Endodermal cell (in vitro differentiated cells): ENCODE results near the gene IFI27L2. TPM values are rescaled to one million over a fixed set of nuclear protein-coding genes. Genes with fewer than 3 reads are reported as not detected.

Experiments
- DNase-seq: peaks from one replicate; pipeline ENCODE4 v3.0.0-alpha.2; 2017
- H3K27ac ChIP-seq: 2 replicates; pipeline ENCODE4 v1.5.1; 2013; ENCODE audit warnings: mild to moderate bottlenecking, low read depth, low read length, moderate library complexity
- H3K27me3 ChIP-seq: 2 replicates; pipeline ENCODE4 v1.6.1; 2013; ENCODE audit warnings: mild to moderate bottlenecking, low read length, moderate library complexity; ENCODE audit not compliant: insufficient read depth, control insufficient read depth, poor library complexity, severe bottlenecking
- H3K36me3 ChIP-seq: 2 replicates; pipeline ENCODE4 v1.7.0; 2013; ENCODE audit warnings: mild to moderate bottlenecking, low read length, moderate library complexity; ENCODE audit not compliant: control insufficient read depth, insufficient read depth
- H3K4me1 ChIP-seq: one replicate; pipeline ENCODE4 v1.7.0; 2013; ENCODE audit warnings: low read length; ENCODE audit not compliant: control insufficient read depth, insufficient read depth
- H3K4me3 ChIP-seq: 2 replicates; pipeline ENCODE4 v1.5.1; 2013; ENCODE audit warnings: mild to moderate bottlenecking, low read length, moderate library complexity
- H3K9ac ChIP-seq: 2 replicates; pipeline ENCODE4 v1.6.1; 2013; ENCODE audit warnings: mild to moderate bottlenecking, low read length, moderate library complexity; ENCODE audit not compliant: poor library complexity, severe bottlenecking; ENCODE audit errors: extremely low read depth
- H3K9me3 ChIP-seq: 2 replicates; pipeline ENCODE4 v1.6.1; 2013; ENCODE audit warnings: mild to moderate bottlenecking, low read length, moderate library complexity; ENCODE audit not compliant: control insufficient read depth
- H3K27ac Mint-ChIP-seq: 2 replicates; pipeline ENCODE4 v1.8.0; 2020; ENCODE audit warnings: mixed read lengths
- H3K27me3 Mint-ChIP-seq: 2 replicates; pipeline ENCODE4 v1.8.0; 2021; ENCODE audit warnings: mild to moderate bottlenecking, mixed read lengths; ENCODE audit not compliant: insufficient read depth
- H3K36me3 Mint-ChIP-seq: 2 replicates; pipeline ENCODE4 v1.8.0; 2020; ENCODE audit warnings: low read depth, mixed read lengths
- H3K4me1 Mint-ChIP-seq: 2 replicates; pipeline ENCODE4 v1.8.0; 2020; ENCODE audit warnings: mixed read lengths
- H3K4me3 Mint-ChIP-seq: 2 replicates; pipeline ENCODE4 v1.8.0; 2020; ENCODE audit warnings: mild to moderate bottlenecking, moderate library complexity, mixed read lengths
- H3K9me3 Mint-ChIP-seq: 2 replicates; pipeline ENCODE4 v1.8.0; 2020; ENCODE audit warnings: mild to moderate bottlenecking, mixed read lengths
- CTCF ChIP-seq: fragments of 200-600 bp; sonication (generic); conservative IDR thresholded peaks from 2 replicates; pipeline ENCODE4 v1.5.0; 2021; ENCODE audit warnings: antibody characterized with exemption, mild to moderate bottlenecking
- WGBS, 2 experiments: methylation state at CpG; one replicate each; pipeline versions ENCODE4 v1.1.5 to v1.1.7; 2013; ENCODE audit warnings: missing lambda C conversion rate in 2 of 2, mixed read lengths in 1 of 2; ENCODE audit not compliant: insufficient coverage in 1 of 2, insufficient read length in 1 of 2; 5-methylcytosine and 5-hydroxymethylcytosine counted together
- total RNA-seq, 2 donors: library from RNA; stranded (reverse); fragmentation: NEBNext Ultra II Directional in 1 of 2; extraction: Animal tissue kit (Norgen Biotek cat#: 25700) in 1 of 2; gene quantifications; 2 replicates in 1 of 2; 3 replicates in 1 of 2; pipeline ENCODE4 v1.2.1, GENCODE V29; 2021

The IFI27L2 gene
- total RNA-seq, 2 donors from 2014 or later, result 36.0 to 43.7 TPM

- no peak overlapping the region for H3K4me3 ChIP-seq
- 63 to 89% methylated on average over 1 of the region's 2 CpGs for WGBS, 2 experiments
These were observed 19.5 kb downstream of the IFI27L2 start for GRCh38 chr14:94109915-94110250.

GRCh38 chr14:94104731-94105130, 24.7 kb downstream of the IFI27L2 start:
- peaks cover 4% of the 10 kb centered on the region for H3K4me1 Mint-ChIP-seq
- no peak for DNase-seq
- no peak for TF ChIP-seq CTCF
- no peaks in the 10 kb centered on the region for H3K27me3 Mint-ChIP-seq
- H3K9me3 Mint-ChIP-seq, result no peaks in the 10 kb centered on the region
- no peaks in the 10 kb centered on the region for H3K4me1 ChIP-seq
- peaks cover 3% of the 10 kb centered on the region for H3K36me3 Mint-ChIP-seq
- H3K4me3 Mint-ChIP-seq, result no peak overlapping the region
- no peak overlapping the region for H3K4me3 ChIP-seq
- H3K9me3 ChIP-seq, result no peaks in the 10 kb centered on the region
- H3K27ac Mint-ChIP-seq, result no peak overlapping the region
- 95 to 98% methylated on average over 5 to 10 of the region's 10 CpGs for WGBS, 2 experiments
- no peaks in the 10 kb centered on the region for H3K36me3 ChIP-seq
- H3K27ac ChIP-seq, result no peak overlapping the region
- H3K9ac ChIP-seq, result no peak overlapping the region
- H3K27me3 ChIP-seq, result no peaks in the 10 kb centered on the region

More at GRCh38 chr14:94109915-94110250, 19.5 kb downstream of the IFI27L2 start:
- Mint-ChIP-seq H3K9me3 (no peaks in the 10 kb centered on the region), H3K27me3 (no peaks in the 10 kb centered on the region), H3K4me1 (no peaks in the 10 kb centered on the region), H3K36me3 (peaks cover 3% of the 10 kb centered on the region), H3K4me3 (no peak overlapping the region), H3K27ac (no peak overlapping the region)
- Histone ChIP-seq H3K9me3 (no peaks in the 10 kb centered on the region), H3K4me1 (no peaks in the 10 kb centered on the region), H3K27me3 (no peaks in the 10 kb centered on the region), H3K9ac (no peak overlapping the region), H3K36me3 (no peaks in the 10 kb centered on the region), H3K27ac (no peak overlapping the region)
- no peak for TF ChIP-seq CTCF
- DNase-seq, result no peak

- no peaks in the 10 kb centered on the region for H3K9me3 Mint-ChIP-seq
- no peaks in the 10 kb centered on the region for H3K27me3 ChIP-seq
- no peak overlapping the region for H3K9ac ChIP-seq
- no peak overlapping the region for H3K27ac Mint-ChIP-seq
- H3K4me3 ChIP-seq, result no peak overlapping the region
- WGBS, 2 experiments, result 89 to 90% methylated on average over 3 to 7 of the region's 7 CpGs
- no peaks in the 10 kb centered on the region for H3K36me3 ChIP-seq
- DNase-seq, result no peak
- H3K27ac ChIP-seq, result no peak overlapping the region
- peaks cover 4% of the 10 kb centered on the region for H3K4me1 Mint-ChIP-seq
- H3K27me3 Mint-ChIP-seq, result no peaks in the 10 kb centered on the region
- TF ChIP-seq CTCF, result no peak
- no peaks in the 10 kb centered on the region for H3K9me3 ChIP-seq
- H3K4me3 Mint-ChIP-seq, result no peak overlapping the region
- H3K4me1 ChIP-seq, result no peaks in the 10 kb centered on the region
- H3K36me3 Mint-ChIP-seq, result peaks cover 9% of the 10 kb centered on the region
These were observed 25.8 kb downstream of the IFI27L2 start for GRCh38 chr14:94103554-94104150.
